GM23248 (cell line): ENCODE results near the gene TBATA. TPM values are rescaled to one million over a fixed set of nuclear protein-coding genes. Genes with fewer than 3 reads are reported as not detected.

Source experiments
- DNase-seq: peaks from one replicate; pipeline ENCODE4 v3.0.0-alpha.2; 2015
- H2AFZ ChIP-seq: fragments of 200-600 bp; sonication (generic); 2 replicates; pipeline ENCODE4 v1.6.1; 2016; ENCODE audit warnings: antibody characterized with exemption
- H3F3A ChIP-seq: fragments of 200-600 bp; sonication (generic); 2 replicates; pipeline ENCODE4 v1.6.1; 2016; ENCODE audit warnings: mild to moderate bottlenecking, antibody characterized with exemption, mixed run types; ENCODE audit not compliant: insufficient read depth
- H3K27ac ChIP-seq: fragments of 200-600 bp; sonication (generic); 2 replicates; pipeline ENCODE4 v1.5.1; 2016; ENCODE audit warnings: mild to moderate bottlenecking
- H3K27me3 ChIP-seq: fragments of 200-600 bp; sonication (generic); replicated peaks from 2 replicates; pipeline ENCODE4 v1.6.1; 2016; ENCODE audit warnings: mild to moderate bottlenecking; ENCODE audit not compliant: insufficient read depth
- H3K36me3 ChIP-seq: fragments of 200-600 bp; sonication (generic); 2 replicates; pipeline ENCODE4 v1.6.1; 2016; ENCODE audit warnings: low read depth, mild to moderate bottlenecking
- H3K4me1 ChIP-seq: fragments of 200-600 bp; sonication (generic); 2 replicates; pipeline ENCODE4 v1.6.1; 2016; ENCODE audit warnings: mild to moderate bottlenecking; ENCODE audit not compliant: insufficient read depth
- H3K4me2 ChIP-seq: fragments of 200-600 bp; sonication (generic); one replicate; pipeline ENCODE4 v1.6.1; 2016; ENCODE audit warnings: mild to moderate bottlenecking; ENCODE audit not compliant: unreplicated experiment
- H3K4me3 ChIP-seq: fragments of 200-600 bp; sonication (generic); 2 replicates; pipeline ENCODE4 v1.5.1; 2016; ENCODE audit warnings: mild to moderate bottlenecking
- H3K79me2 ChIP-seq: fragments of 200-600 bp; sonication (generic); 2 replicates; pipeline ENCODE4 v1.6.1; 2016; ENCODE audit warnings: mild to moderate bottlenecking; ENCODE audit not compliant: insufficient read depth
- H3K9ac ChIP-seq: fragments of 200-600 bp; sonication (generic); 2 replicates; pipeline ENCODE4 v1.6.1; 2016; ENCODE audit warnings: mild to moderate bottlenecking
- H3K9me2 ChIP-seq: fragments of 200-600 bp; sonication (generic); 2 replicates; pipeline ENCODE4 v1.6.1; 2016; ENCODE audit warnings: mixed run types, mild to moderate bottlenecking, moderate library complexity; ENCODE audit not compliant: insufficient read depth
- H3K9me3 ChIP-seq: fragments of 200-600 bp; sonication (generic); one replicate; pipeline ENCODE4 v1.6.1; 2017; ENCODE audit warnings: low read depth
- H4K20me1 ChIP-seq: fragments of 200-600 bp; sonication (generic); 2 replicates; pipeline ENCODE4 v1.6.0; 2016; ENCODE audit not compliant: insufficient read depth
- EZH2 ChIP-seq: fragments of 200-600 bp; sonication (generic); IDR thresholded peaks from 2 replicates; pipeline ENCODE4 v1.6.1; 2018; ENCODE audit warnings: antibody characterized with exemption, mild to moderate bottlenecking; ENCODE audit not compliant: insufficient read depth, poor library complexity, severe bottlenecking
- EZH2phosphoT487 ChIP-seq: fragments of 200-600 bp; sonication (generic); IDR thresholded peaks from 2 replicates; pipeline ENCODE4 v1.6.1; 2018; ENCODE audit warnings: antibody characterized with exemption, moderate library complexity, mild to moderate bottlenecking, low read depth; ENCODE audit not compliant: insufficient read depth
- WGBS, 2 experiments: methylation state at CpG; one replicate each; pipeline ENCODE4 v1.1.6; 2015 to 2017; ENCODE audit warnings: low lambda C conversion rate in 2 of 2, low coverage in 1 of 2; ENCODE audit errors: missing lambda C conversion rate in 2 of 2; 5-methylcytosine and 5-hydroxymethylcytosine counted together
- in situ Hi-C: fragments of 300-500 bp; cut with MboI; formaldehyde crosslinking; loops from 2 replicates; pipeline ENCODE4 v1.15.0; 2020
- polyA plus RNA-seq: library from polyadenylated mRNA; unstranded; fragments of >200 nt; fragmentation: Nextera tagmentation; extraction: Ambion mirVana; gene quantifications from 2 replicates; pipeline ENCODE4 v1.2.1, GENCODE V29; 2016
- total RNA-seq: library from RNA; depleted of rRNA; stranded (reverse); fragments of >200 nt; shearing (Covaris generic); gene quantifications from 2 replicates; pipeline ENCODE4 v1.2.3, GENCODE V29; 2014

The TBATA gene
- total and polyA plus RNA-seq, 2 experiments from 2014 or later, result not detected

DNA sequence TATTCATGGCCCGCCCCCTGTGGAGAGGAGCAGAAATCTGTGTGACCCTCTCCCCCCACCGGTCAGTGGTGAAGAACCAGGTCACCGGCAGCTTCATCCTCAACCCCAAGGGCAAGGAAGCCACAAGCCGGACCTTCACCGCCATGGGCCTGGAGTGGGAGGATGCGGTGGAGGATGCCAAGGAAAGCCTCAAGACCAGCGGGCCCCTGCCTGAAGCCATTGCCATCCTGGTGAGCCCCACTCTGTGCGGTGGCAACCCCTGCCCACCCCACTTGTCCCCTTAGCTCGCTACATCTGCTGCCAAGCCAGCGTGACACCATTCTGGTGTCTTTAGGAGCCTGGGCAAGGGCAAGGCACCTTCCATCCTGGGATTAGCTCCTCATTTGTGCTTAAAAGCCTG lies 35.4 kb downstream of the TBATA start:
- H3K4me3 ChIP-seq, result no peak overlapping the region
- in situ Hi-C loops, result loop anchor here (10.0 kb wide), 1 partner anchor 285 kb away; no protein-coding TSS in a partner anchor
- no peak overlapping the region for H3K27ac ChIP-seq

DNA sequence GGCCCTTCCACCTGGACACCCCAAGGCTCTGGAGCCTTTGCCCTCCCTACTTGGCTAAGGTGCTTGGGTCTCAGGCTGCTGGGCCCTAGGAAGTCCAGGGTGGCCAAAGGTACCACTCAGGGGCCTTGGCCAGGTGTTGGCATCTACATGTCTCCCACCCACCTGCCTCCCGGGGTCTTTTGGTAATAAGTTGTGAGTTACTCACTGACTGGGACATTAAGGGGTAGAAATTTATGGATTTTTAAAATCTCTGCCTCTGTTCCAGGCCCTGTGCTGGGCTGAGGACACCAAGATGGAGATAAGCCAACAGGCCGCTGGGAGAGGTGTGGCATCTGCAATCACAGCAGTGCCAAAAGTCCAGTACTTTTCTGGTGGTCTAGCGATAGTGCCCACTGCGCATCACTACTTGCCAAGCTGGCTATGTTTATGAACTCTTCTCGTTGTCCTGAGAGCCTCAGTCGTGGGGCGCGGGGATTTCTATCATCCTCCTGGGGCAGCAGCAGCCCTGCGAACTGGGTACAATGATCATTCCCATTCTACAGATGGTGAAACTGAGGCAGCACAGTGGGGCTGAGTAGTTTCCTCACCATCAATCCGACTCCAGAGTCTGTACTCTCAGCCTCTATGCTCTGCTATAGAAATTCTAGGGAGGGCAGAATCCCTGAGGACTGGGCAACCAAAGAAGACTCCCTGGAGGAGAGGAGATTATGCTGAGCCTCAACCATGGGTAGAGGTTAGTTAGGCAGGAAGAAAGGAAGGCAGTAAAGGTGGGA lies 36.2 kb downstream of the TBATA start:
- DNase-seq, result no peak
- Histone ChIP-seq H3F3A (no peaks in the 10 kb centered on the region), H3K4me1 (no peaks in the 10 kb centered on the region), H3K36me3 (no peaks in the 10 kb centered on the region), H2AFZ (no peak overlapping the region), H3K9ac (no peak overlapping the region), H3K27ac (no peak overlapping the region), H4K20me1 (no peaks in the 10 kb centered on the region), H3K9me2 (no peaks in the 10 kb centered on the region), H3K79me2 (no peaks in the 10 kb centered on the region), H3K4me3 (no peak overlapping the region), H3K4me2 (no peak overlapping the region), H3K9me3 (no peaks in the 10 kb centered on the region), H3K27me3 (no peaks in the 10 kb centered on the region)
- in situ Hi-C loops, result no loop called here
- WGBS, 2 experiments, result 89 to 95% methylated on average over 10 of the region's 10 CpGs
- TF ChIP-seq EZH2phosphoT487, result no peak

More for the DNA sequence above, 35.4 kb downstream of the TBATA start:
- Histone ChIP-seq H3K4me2 (no peak overlapping the region), H3K9me3 (no peaks in the 10 kb centered on the region), H3K9ac (no peak overlapping the region), H3K9me2 (no peaks in the 10 kb centered on the region), H3K27me3 (no peaks in the 10 kb centered on the region), H4K20me1 (no peaks in the 10 kb centered on the region), H3K4me1 (peaks cover 3% of the 10 kb centered on the region; the same call in 1 of the 2 replicates), H3K36me3 (no peaks in the 10 kb centered on the region), H2AFZ (no peak overlapping the region), H3F3A (no peaks in the 10 kb centered on the region), H3K79me2 (no peaks in the 10 kb centered on the region)
- 78 to 86% methylated on average over 9 to 10 of the region's 10 CpGs for WGBS, 2 experiments
- TF ChIP-seq EZH2 (no peak), EZH2phosphoT487 (no peak)
- DNase-seq, result no peak

DNA sequence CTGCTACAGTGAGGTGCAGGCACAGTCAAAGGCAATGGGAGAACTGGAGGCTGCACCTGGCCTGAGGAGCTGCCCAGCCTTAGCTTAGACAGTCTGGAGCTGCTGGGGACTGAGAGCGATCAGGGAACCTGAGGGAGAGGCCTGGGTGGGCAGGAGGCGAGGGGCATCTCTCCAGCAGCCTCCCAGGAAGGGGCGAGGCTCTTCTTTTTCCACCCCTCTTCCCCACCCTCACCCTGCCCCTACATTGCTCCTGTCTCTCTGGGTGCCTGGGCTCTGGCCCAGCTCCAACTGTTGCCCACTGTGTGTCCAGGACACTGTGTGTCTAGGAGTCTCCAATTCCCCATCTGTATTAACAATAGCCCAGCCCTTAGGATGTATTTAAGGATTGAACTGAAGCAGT lies 36.9 kb downstream of the TBATA start:
- no peaks in the 10 kb centered on the region for H3K9me3 ChIP-seq
- H3K36me3 ChIP-seq, result no peaks in the 10 kb centered on the region
- H4K20me1 ChIP-seq, result no peaks in the 10 kb centered on the region
- no peak for TF ChIP-seq EZH2
- TF ChIP-seq EZH2phosphoT487, result no peak
- WGBS, 2 experiments, result 100% methylated on average over 2 to 3 of the region's 3 CpGs
- H3K4me2 ChIP-seq, result no peak overlapping the region
- no peaks in the 10 kb centered on the region for H3K27me3 ChIP-seq
- H3K79me2 ChIP-seq, result no peaks in the 10 kb centered on the region
- no peak overlapping the region for H3K27ac ChIP-seq
- in situ Hi-C loops, result no loop called here
- no peaks in the 10 kb centered on the region for H3K9me2 ChIP-seq
- H3K9ac ChIP-seq, result no peak overlapping the region
- no peaks in the 10 kb centered on the region for H3K4me1 ChIP-seq
- H3F3A ChIP-seq, result no peaks in the 10 kb centered on the region
- no peak overlapping the region for H2AFZ ChIP-seq
- no peak overlapping the region for H3K4me3 ChIP-seq
- DNase-seq, result no peak

DNA sequence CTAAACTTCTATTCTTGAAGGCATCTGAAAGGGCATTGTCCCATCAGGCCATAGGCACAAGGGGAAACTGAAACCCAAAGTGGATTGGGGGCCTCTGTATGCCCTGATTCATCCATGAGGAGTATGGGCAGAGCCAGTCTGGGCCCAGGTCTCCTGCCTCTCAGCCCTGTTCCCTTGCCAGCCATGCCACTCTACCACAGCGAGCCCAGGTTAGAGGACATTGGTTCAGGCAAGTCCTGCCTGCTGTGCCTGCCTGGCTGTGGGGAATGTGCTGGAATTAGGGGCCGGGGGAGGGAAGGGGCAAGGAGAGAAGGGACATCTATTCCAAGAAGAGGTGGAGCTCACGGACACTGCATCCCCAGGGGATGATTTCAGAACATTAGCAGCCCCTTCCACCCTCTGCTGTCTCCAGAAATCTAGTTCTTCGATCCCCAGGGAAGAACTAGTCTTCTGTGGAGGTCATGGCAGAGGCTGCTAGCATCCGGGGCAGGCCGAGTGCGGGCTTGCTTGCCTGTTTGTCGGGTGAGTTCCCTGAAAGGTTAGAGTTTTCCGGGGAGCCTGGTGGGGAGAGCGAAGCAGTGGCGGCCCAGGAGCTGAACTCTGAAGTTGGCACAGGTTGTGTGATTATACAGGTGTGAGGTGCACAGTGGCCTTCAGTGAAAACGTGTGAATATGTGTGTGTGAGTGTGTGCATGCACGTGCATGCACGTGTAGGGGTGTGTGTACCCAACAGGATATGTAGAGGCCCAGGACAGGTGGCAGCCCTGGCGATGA lies 37.8 kb downstream of the TBATA start:
- Histone ChIP-seq H3K4me2 (no peak overlapping the region), H3K4me1 (0 out of 2 replicates have a peak, but pooled peaks cover 4% of the 10 kb centered on the region), H3K27ac (no peak overlapping the region), H3K9ac (no peak overlapping the region), H3K4me3 (no peak overlapping the region), H3K27me3 (no peaks in the 10 kb centered on the region), H3K9me2 (no peaks in the 10 kb centered on the region), H2AFZ (no peak overlapping the region), H4K20me1 (no peaks in the 10 kb centered on the region), H3K9me3 (no peaks in the 10 kb centered on the region), H3K79me2 (no peaks in the 10 kb centered on the region), H3F3A (no peaks in the 10 kb centered on the region), H3K36me3 (no peaks in the 10 kb centered on the region)
- DNase-seq, result no peak
- in situ Hi-C loops, result no loop called here
- WGBS, 2 experiments, result 84 to 85% methylated on average over 13 to 15 of the region's 15 CpGs
- no peak for TF ChIP-seq EZH2phosphoT487
- TF ChIP-seq EZH2, result no peak
